GM19193 (cell line): ENCODE data around the gene CHCHD1.
A peak's percentile ranks its signal among the peaks of the same experiment; 100 is the strongest.

ENCODE experiments used
- POLR2A ChIP-seq: IDR thresholded peaks from 4 replicates; pipeline ENCODE4 v1.6.1; 2011; ENCODE audit not compliant: insufficient read depth, insufficient read length; ENCODE audit errors: extremely low read depth

CHCHD1 gene

GRCh38 chr10:73759512-73760115, 22.2 kb upstream of the CHCHD1 start:
- no peak for TF ChIP-seq POLR2A

GRCh38 chr10:73761781-73762180, 20.1 kb upstream of the CHCHD1 start:
- no peak for TF ChIP-seq POLR2A

- TF ChIP-seq POLR2A, result no peak
Measured at GRCh38 chr10:73762915-73763314, 18.9 kb upstream of the CHCHD1 start.

- no peak for TF ChIP-seq POLR2A
Measured at GRCh38 chr10:73763343-73763742, 18.5 kb upstream of the CHCHD1 start.

- TF ChIP-seq POLR2A, result no peak
Measured at GRCh38 chr10:73765066-73765465, 16.8 kb upstream of the CHCHD1 start.

GRCh38 chr10:73768881-73769280, 13.0 kb upstream of the CHCHD1 start:
- no peak for TF ChIP-seq POLR2A

GRCh38 chr10:73769396-73769795, 12.5 kb upstream of the CHCHD1 start:
- peak; percentile 20 for TF ChIP-seq POLR2A

- TF ChIP-seq POLR2A, result no peak
Measured at GRCh38 chr10:73771722-73772280, 10.0 kb upstream of the CHCHD1 start.

GRCh38 chr10:73772281-73773151, 9.3 kb upstream of the CHCHD1 start:
- peak; percentile 70 for TF ChIP-seq POLR2A

- TF ChIP-seq POLR2A, result no peak
Measured at GRCh38 chr10:73773152-73773879, 8.5 kb upstream of the CHCHD1 start.

- no peak for TF ChIP-seq POLR2A
Measured at GRCh38 chr10:73774637-73775036, 7.2 kb upstream of the CHCHD1 start.

- TF ChIP-seq POLR2A, result no peak
Measured at GRCh38 chr10:73779018-73779417, 2.8 kb upstream of the CHCHD1 start.

GRCh38 chr10:73779539-73780197, 2.2 kb upstream of the CHCHD1 start:
- TF ChIP-seq POLR2A, result no peak

GRCh38 chr10:73780301-73780700, 1.5 kb upstream of the CHCHD1 start:
- no peak for TF ChIP-seq POLR2A

- TF ChIP-seq POLR2A, result no peak
Measured at GRCh38 chr10:73780966-73781365, 882 bp upstream of the CHCHD1 start.
